Measurements from ENCODE around the gene SLC8A1. TPM values are rescaled to one million over a fixed set of nuclear protein-coding genes. Genes with fewer than 3 reads are reported as not detected.
A peak's percentile ranks its signal among the peaks of the same experiment; 100 is the strongest.

The SLC8A1 gene
- polyA plus RNA-seq, 3 donors, result 56.1 to 68.8 (median 60.4) TPM

DNA sequence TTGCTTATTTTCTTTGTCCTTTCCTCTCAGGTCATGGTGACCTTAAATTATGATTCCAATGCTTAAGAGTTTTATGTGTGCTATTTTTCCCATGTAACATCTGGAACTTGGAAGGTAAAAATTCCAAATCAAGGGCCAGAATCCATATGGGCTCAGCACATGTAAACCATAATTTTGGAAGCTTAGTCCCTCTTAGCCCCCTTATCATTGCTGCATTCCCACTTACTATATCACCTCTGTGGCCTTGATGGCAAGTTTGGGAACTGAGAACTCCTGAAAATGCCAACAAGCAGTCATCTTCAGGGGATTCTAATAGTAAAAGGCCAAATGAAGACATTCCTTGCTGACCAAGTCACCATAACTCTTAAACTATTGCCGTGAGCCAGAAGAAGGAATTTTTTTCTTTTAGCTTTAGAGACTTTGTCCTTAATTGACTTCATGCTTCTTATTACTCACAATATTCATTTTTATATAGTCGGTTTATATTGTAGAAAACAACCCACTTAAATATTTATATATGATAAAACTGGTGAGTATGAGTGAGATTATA lies 251.4 kb downstream of the SLC8A1 start:
- no peak for DNase-seq

- DNase-seq, result no peak
Observed at GRCh38 chr2:40199771-40200170, 252.1 kb downstream of the SLC8A1 start.

GRCh38 chr2:40197121-40197520 lies 254.8 kb downstream of the SLC8A1 start:
- no peak for DNase-seq

GRCh38 chr2:40193670-40194026 lies 258.2 kb downstream of the SLC8A1 start:
- no peak for DNase-seq

DNA sequence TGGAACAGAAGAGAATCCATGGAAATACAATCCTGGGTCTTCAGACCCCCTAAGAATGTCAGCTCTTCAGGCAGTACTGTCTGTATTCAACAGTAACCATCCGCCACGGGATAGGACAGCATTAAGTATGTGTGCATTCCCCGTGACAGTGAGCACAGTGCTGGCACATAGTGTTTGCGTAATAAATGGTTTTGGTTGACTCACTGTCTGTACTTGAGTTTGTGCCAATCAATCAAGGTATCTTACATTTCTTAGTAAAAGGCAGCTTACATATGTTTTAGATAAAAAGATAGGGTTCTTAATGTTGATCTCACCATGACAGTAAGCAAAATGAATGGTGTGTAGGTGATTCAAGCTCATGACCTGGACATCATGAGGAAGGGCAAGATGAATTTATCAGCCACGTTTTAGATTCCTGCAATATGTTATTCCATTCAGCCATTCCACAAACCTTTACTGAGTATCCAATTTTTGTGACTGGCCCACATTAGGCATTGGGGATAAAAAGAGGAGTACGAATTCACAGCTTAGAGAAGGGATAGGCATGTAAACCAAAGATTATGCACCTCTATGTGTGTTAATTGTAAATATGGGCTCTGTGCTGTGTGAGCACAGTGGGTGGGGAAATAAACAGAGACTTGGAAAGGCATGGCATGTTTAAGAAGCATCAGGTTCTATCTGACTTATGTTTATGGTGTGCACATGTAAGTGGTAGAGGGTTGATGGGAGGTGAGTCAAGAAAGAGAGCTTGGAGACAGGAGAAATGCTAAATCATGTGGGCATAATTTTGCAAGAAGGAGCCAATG lies 258.8 kb downstream of the SLC8A1 start:
- no peak for DNase-seq

DNA sequence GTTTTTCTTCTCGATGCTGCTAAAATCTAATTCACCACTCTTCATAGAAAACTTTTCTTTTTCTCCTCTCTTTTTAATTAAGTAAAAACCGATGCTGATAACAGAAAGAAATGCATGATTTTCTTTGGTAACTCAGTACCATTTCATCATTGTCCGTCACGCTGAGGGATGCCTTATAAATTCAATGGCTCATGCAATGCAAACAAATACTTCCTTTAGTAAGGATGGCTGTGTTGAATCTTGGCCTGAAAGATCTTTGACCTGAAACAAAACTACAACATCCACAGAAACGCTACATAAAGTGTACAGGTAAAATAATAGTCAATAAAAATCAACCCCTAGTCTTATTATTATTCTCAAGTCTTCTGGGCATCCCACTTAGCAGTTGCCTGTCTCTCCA lies 261.4 kb downstream of the SLC8A1 start:
- no peak for DNase-seq

DNA sequence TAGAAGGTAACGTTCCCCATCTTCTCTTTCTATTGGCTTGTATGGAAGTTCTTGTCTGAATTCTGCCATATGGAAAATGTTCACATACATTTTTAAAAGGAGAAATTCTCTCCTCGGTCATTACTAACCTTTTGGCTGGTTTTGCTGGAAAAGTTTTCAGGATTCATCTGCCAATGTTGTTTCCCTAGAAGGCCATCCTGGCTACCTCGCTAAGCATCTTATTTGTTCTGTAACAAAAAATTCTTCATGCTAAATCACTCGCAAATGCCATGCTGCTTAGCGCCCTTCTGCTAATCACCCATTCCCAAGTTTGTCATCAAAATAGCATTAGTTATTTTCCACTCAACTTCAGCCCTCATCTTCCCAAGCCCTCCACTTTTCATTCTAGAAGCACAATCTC lies 262.0 kb downstream of the SLC8A1 start:
- DNase-seq, result no peak

DNA sequence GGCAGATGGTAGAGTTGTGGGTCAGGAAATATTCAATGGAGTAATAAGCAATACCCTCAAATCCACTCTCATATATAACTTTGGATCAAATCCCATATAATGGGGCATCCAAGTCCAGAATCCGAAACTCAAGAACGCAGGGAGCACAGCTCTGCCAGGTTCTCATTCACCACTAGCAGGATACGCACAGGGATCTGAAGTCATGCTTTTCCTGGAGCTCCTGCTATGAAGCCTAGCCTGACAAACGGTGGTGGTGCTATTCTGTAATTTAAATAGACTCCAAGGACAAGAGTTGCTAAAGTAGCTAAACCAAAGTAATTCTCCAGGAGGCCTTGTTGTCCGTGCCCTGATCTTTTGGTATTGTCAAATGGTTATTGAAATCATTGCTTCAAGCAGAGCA lies 264.8 kb downstream of the SLC8A1 start:
- no peak for DNase-seq

- no peak for DNase-seq
Observed at GRCh38 chr2:40184551-40184950, 267.3 kb downstream of the SLC8A1 start.

DNA sequence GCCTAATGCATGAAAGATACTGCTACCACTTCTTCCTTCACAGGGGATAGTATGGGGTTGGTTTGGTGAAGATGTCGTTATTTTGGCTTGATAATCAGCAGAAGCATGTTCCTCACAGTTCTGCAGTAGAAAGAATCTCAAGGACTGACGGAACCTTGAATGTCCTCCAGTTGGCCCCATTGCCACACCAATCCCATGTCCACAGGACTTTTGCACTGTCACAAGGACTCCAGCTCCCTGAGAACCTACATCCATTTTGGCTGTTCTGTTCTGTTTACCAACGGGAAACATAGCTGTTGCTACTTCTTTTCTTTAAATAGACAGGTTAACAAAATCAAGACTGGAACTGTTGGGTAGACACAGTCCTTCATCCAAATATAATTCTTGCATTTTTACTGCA lies 270.0 kb downstream of the SLC8A1 start:
- DNase-seq, result no peak

DNA sequence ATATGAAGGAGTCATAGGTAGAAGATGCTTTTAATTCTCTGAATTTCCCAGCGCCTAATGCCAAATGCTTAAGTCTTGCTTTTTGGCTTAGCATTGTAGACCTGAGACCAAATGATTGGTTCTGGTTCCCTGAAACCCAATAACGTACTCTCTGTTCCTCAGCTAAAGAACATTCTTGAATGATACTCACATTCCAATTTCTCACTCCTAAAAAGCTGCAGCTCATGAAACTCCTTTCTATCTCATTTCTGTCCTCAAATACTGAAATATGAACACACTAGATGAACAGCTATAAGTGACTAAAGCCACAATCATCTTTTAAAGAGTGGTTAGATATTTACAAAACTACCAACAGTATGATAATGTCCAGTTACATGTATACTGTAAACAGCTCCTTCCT lies 272.1 kb downstream of the SLC8A1 start:
- no peak for DNase-seq

DNA sequence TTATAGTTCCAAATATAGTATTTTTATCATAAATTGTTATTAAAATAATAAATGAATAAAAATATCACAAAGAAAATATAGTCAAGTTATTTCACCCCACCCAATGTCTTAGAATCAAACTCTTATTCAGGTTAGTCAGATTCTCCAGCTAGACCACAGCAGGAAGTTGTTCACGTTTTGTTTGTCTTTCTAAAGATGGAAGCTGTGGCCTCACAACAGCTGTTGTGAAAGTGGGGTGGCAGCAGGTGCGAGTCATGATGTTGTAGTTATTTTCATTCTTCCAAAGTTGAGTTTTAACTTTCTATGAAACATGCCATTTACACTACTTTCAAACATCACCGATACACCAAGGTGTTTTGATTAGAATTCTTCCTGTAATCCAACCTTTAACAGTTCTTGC lies 272.9 kb downstream of the SLC8A1 start:
- DNase-seq, result no peak

DNA sequence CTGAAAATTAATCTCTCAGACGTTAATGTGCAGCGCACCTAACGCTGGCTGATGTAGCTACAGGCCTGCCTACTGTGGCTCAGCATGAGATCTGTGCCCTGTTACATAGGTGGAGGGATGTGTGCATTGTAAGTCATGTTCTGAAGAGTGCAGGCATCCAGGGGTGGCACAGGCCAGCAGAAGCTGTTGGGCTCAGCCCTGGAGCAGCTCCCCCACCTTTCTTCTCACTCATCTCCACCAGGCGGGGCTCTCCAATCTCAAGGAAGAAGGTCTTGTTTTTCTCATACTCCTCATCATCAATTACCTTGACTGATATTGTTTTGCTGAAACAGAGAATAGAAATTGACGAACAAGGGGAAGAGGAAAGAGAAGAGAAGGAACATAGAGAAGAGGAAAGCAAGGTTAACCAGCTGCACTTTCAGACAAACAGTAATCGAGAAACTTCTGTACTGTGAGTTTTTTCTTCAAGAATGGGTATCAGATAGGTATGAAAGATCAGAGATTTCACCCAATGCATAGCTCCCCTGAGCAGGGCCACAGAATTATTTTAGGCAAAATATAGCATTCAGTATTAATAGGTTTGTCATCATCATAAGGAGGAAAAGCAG lies 273.6 kb downstream of the SLC8A1 start:
- no peak for DNase-seq

DNA sequence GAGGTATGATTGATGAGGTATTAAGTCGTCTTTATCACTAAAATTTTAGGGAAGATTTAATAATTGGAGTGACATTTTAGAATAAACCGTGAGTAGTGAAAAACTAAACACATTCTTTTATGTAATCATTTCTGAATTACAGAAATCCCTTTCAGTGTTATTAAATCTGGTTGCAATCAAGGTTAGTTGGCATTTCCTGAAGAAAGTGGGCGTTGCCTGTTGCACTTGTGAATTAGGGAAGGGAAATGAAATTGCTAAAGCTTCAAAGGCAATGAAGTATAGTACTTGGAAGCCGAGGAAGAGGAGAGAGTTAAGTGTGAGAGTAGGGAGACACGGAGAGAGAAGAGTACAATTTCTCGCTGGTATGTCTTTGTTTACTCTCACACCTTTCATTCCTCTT lies 274.5 kb downstream of the SLC8A1 start:
- no peak for DNase-seq

- DNase-seq, result no peak
Observed at GRCh38 chr2:40173276-40173675, 278.6 kb downstream of the SLC8A1 start.

DNA sequence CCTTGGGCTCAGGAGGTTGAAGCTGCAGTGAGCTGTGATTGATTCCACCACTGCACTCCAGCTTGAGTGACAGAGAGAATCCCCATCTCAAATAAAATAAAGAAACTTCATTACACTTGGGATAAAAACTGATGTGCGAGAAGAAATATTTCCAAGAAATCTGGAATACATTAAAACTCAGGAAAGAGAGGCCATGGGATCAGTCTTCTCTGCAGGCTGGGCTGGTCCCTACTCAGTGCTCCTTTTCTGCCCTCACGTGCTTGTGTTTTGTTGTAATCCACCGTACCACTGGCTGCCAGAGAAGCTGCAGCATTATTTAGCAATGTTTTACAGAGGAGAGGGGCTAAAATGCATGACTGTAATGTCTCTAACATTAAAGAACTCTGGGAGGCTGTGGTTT lies 282.0 kb downstream of the SLC8A1 start:
- DNase-seq, result no peak

DNA sequence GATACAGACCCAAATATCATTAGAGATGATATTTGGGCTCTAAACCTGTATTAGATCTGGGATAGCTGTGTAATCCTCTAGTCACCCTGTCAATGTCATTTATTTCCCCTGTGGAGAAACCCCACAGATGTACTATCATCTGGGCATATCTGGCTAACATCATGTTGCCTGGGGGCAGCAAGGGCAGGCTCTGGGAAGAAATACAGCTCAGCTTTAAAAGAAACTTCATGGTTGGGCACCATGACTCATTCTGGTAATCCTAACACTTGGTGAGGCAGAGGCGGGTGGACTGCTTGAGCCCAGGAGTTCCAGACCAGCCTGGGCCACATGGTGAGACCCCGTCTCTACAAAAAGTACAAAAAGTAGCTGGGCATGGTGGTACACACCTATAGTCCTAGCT lies 282.5 kb downstream of the SLC8A1 start:
- DNase-seq, result no peak

DNA sequence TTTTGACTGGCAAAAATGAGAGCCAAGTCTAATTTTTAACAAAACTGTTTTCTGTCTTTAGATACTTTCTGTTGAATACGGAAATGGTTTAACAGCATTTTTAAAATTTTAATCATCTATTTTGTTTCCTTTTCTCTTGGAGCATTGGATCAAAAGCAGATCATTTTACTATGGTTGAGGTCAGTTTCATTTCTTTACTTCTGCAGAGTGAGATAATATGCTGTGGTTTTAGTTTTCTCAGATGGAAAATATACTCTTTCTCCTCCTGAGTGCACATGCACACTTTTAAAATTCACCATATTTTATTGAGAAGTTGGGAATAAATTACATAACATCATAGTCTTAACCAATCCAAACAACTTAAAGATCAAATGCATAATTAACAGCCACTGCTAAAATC lies 283.3 kb downstream of the SLC8A1 start:
- DNase-seq, result no peak

- DNase-seq, result no peak
Observed at GRCh38 chr2:40168032-40168431, 283.9 kb downstream of the SLC8A1 start.

DNA sequence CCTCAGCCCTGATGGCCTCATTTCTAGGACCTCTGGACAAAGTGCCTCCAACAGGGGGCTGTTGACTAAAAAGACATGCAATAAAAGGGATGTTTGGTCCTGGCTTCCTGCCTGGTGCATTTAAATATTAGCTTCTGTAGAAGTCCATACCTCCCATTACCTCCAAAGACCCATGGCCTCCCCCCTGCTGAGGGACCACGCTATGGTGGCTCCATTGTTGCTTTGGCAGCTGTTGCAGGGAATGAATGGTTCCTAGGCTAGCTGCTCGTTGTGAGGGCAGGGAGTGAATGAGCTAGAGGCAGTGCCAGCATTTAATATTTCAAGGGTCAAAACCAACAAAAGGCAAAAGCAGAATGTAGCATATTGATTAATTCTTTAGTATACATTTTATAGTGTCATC lies 285.9 kb downstream of the SLC8A1 start:
- no peak for DNase-seq

DNA sequence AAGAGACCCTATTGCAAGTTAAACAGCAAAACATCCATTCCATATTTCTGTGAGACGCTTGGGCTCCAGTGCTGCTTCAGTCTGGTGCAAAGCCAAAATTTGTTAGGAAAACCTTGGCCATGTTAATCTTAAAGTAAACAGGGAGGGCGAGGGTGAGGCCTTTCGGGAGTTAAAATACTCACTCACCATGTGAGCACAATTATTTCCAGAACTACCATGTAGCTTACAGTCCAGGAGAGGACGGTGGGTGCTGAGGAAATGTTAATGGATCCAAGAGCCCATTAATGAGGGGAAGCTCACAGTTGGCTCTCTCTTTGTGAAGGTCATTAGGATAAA lies 286.4 kb downstream of the SLC8A1 start:
- no peak for DNase-seq

DNA sequence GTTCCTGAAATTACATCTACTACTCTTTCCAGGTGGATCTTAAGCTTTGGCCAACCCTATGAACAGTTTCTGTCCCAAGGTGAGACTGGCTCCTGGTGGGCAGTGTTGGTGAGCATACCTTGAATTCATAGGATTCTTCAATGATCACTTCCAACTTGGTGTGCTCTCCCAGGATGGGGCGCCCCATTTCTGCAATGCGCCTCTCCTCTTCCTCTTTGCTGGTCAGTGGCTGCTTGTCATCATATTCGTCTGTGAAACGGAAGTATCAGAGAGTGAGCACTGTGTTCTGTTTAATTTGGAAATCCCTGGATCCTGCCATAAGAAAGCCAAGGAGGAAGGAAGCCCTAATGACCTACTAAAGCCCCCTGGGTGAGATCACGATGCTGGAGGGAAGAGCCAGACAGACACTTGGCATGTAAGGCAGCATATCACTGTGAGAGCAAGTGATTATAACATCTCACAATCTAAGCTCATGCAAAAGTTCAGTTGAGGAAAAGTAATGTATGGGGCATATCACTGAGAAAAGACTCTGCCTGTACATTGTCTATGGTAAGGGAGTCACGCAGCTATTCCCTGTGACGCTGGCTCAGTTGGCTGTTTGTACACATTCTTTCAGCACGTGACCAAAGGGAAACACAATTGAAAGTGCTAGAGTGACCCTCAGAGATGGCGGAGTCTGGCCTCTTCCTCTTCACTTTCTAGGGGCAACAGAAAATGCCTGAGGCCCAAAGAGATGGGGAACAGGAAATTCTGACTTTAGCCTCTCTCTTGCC lies 287.0 kb downstream of the SLC8A1 start:
- DNase-seq, result peak; percentile 30

GRCh38 chr2:40161986-40162385 lies 289.9 kb downstream of the SLC8A1 start:
- DNase-seq, result no peak
